Left hindlimb (tissue), 1 donor: ENCODE measurements around the gene INSYN2B.

ENCODE experiments used
- DNase-seq: peaks from one replicate; pipeline ENCODE4 v3.0.0-alpha.2; 2018

INSYN2B gene

DNA sequence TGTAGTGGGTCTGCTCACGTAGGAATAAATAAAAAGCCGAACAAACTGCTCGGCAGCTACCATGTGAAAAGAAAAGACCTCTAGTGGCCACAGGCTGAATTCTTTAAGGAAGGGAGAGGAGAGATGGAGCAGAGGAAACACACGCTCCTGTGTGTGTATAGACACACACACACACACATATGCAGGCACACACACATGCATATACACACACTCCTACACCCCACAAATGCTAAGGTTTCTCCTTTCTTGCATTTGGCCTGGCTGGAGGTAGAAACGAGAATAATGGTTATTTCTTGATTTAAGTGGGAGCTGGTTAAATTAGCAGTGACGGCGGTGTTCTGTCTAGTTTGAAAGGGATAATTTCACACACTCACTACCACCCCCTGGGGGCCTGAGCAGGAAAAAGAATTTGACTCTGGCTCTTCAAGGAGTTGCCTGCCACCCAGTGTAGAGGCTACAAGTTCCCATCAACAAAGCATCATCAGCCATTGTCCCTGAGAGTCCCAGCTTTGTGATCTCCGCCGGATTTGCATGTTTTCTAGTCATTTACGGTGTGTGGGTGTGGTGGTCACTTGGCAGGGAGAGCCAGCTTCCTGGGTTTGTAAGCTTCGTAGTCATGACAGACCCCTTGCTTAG, at the start of gene INSYN2B:
Gene INSYN2B, minus strand, starts transcription at position 78 of the 636 bp plus-strand sequence. CDS start 96,597 bp downstream, outside the sequence.
- DNase-seq: peak; percentile 81

GRCh38 chr5:170028124-170028523, 47.8 kb upstream of the INSYN2B start:
- no peak for DNase-seq

DNA sequence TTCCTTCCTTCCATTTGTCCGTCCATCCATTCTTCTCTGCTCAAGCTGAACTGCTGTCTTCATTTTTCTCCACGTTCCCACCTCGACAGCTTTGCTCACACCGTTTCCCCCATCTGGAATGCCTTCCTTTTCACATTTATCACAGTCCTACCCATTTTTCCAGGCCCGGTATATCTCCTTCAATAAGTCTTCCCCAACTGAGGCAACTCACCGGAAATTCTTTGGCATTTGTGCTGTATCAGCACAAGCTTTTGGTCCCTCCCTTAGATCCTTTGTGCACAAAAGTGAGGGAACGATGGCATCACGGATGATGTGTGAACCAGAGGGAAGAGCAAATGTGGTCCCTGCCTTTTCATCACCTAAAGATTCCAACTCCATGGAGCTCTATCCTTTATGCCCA, 45.6 kb upstream of the INSYN2B start:
- no peak for DNase-seq

- DNase-seq: no peak
Measured at GRCh38 chr5:170021506-170021905, 41.2 kb upstream of the INSYN2B start.

GRCh38 chr5:170020423-170020822, 40.1 kb upstream of the INSYN2B start:
- DNase-seq: no peak

- DNase-seq: no peak
Measured at GRCh38 chr5:170012622-170013021, 32.3 kb upstream of the INSYN2B start.

GRCh38 chr5:170011751-170012150, 31.5 kb upstream of the INSYN2B start:
- DNase-seq: no peak

DNA sequence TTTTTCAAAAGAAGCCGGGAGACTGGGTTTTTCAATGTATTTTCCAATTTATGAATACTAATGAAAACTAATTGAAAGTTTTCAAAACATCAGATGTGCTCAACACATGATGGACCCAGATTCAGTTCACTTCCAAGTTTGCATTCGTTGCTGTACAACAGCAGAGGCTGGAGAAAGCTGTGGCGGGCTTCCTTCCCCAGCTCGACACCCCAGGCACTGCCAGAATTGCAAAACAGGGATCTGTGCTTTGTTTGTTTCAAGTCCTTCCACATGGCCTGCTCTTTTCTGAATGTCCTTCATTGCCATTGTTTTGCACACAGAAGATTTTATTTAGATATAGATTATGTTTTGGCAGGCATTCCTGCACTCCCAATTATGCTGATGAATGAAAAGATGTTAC, 30.3 kb upstream of the INSYN2B start:
- no peak for DNase-seq

- DNase-seq: no peak
Measured at GRCh38 chr5:170008376-170008775, 28.1 kb upstream of the INSYN2B start.

DNA sequence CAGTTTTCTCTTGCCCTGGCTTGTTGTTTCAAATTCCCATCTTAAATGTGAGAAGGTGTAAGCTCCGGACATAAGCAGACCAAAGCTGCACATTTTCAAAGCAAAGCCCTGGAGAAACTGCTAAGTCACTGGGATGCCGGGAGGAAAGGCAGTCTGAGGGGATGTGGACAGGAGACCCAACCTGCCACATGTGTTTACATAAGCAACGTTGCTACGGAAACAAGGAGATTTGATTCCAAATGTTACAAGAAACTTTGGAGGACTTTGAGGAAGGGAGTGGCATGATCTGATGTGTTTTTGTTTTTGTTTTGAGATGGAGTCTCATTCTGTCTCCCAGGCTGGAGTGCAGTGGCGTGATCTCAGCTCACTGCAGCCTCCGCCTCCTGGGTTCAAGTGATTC, 25.7 kb upstream of the INSYN2B start:
- no peak for DNase-seq

DNA sequence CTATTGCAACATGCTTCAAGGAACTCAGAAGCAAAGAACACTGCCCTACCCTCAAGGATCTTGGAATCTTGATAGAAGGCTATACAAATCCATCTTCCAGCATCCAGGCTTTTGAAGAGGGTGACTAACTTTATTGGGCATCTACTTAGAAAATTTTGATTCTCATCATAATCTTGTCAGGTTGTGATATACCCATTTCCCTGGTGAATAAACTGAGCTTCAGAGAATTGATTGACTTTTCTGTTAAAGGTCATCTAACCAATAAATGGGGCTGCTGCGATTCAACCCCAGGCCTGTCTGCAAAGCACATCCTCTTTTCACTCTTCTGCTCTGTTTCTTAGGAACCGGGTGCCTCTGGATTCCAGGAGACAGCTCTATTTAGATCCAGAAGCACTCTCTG, 19.9 kb upstream of the INSYN2B start:
- no peak for DNase-seq

DNA sequence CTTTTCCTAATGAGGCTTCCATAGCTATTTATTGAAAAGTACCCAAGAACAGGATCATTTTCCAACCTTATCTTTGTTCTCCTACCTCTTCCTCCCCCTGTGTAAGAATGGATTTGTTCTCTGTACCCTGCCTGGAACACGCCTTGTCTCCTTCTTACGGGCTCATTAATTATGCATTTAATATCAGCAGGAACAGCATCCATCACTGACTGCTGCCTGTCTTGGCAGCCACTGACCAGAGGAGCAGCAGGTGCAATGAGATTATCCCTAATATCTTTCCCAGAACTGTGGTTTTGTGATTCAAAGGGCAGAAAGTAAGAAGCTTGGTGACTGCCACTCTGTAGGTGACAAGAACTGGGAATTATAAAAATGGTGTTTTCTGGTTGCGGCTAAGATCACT, 19.3 kb upstream of the INSYN2B start:
- DNase-seq: no peak

GRCh38 chr5:169997798-169998197, 17.5 kb upstream of the INSYN2B start:
- DNase-seq: no peak

GRCh38 chr5:169993485-169993790, 13.1 kb upstream of the INSYN2B start:
- peak; percentile 44 for DNase-seq

- DNase-seq: no peak
Measured at GRCh38 chr5:169992789-169993484, 12.6 kb upstream of the INSYN2B start.

DNA sequence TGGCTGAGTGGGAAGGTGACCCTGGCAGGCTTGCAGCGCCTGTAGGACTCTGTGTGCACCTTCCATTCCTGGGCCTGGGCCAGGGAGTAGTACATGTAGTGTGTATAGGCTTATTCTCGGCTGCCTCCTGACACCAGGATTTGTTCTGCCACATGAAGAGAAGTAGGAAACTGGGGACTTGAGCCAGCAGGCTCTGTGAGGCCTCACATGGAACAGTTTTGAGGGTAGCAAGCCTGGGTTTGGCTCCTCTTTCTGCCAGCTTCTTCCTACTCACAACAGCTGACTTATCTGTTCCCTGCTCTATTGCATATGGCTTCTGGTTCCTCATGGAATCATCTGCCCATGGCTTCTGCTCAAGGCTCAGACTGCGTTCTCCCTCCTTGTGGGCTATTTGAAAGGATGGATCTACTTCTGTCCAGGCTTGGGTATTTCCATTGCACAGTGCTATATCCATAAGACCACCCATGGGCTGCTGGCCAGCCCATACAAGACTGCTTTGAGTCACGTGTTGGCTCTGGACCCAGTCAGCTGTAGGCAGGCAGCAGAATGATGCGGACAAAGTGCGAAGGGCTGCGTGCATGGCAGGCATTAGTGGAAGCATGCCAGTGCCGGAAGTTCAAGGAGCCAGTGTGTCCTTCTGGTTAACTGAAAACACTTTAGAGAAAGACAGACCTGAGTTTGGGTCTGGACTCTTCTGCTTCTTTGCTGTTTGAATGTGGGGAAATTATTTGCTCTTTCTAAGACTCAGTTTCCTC, 11.0 kb upstream of the INSYN2B start:
- DNase-seq: no peak

GRCh38 chr5:169989365-169989764, 9.1 kb upstream of the INSYN2B start:
- no peak for DNase-seq

DNA sequence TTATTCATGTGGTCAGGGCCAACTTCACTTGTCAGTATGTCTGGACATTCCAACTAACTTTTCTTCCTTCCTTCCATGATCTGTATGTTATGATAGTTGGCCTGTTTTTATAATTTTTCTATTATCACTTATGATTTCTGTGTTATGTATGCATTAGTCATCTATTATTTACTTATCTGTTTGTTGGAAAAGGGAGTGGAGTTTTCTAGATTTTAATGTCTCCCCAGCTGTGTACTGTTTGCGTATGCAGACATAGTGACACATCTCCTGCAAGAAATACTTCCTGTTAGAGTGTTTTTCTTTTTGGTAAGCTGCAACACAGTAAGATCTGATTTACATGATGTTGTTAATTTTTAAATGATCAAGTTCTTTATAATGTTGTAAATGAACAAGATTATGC, 8.7 kb upstream of the INSYN2B start:
- DNase-seq: no peak

DNA sequence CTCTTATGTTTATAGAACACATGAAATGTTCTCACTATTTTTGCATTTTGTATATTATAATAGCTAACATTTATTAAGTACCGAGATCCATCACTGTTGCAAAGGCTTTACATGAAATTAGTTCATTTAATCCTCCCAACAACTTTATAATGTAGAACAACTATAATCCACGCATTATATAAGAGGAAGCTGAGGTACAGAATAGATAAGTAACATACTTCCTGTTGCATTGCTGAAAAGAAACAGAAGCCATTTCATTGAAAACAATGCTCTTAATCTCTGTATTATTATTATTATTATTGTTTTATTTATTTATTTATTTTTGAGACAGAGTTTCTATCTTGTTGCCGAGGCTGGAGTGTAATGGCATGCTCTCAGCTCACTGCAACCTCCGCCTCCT, 7.9 kb upstream of the INSYN2B start:
- no peak for DNase-seq

- DNase-seq: no peak
Measured at GRCh38 chr5:169979871-169980270, 424 bp downstream of the INSYN2B start.

DNA sequence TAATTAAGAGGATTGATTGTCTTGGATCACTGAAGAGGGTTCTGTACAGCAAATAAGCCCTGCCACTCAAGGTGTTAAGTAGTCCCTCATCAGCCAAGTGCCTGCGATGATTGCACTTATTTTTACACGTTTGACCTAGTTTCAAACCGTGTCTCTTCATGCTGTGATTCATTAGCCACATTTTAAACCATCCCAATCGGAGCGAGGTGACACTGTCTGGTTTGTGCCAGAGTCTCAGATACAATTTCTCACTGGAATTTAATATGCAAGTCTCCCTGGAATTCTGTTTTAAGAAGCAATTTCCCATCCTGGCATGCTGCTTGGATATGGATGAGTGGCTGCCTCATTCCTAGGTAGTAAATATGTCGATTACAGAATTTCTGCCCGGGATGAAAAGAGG, 1.6 kb downstream of the INSYN2B start:
- DNase-seq: no peak

DNA sequence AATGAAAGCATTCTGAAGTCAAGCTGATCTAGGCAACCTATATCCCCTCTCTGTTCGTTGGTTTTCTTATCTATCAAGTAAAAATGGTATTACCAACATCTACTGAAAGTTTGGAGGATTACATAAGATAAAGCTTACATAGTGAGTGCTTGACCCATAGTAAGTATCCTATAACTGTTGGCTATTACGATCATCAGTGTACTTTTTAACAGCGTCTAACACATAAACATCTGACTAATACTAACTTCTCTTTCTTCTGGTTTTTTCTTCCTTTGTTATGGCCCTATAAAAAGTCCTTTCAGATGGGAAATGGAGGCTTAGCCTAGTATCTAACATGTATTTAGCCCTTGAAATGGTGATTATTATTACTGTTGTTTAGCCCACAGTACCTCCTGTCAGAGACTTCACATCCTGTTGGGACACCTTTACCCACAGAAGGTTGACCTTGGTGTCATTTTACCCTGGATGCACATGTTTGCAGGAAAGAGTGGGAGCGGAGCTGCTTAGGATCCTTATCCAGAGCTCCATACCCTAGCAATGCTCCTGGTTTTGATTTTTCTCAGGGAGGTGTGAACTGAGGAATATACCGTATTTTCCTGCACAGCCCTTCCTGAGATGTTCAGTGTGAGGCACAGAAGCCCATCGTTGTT, 6.0 kb downstream of the INSYN2B start:
- DNase-seq: no peak

GRCh38 chr5:169973056-169973455, 7.2 kb downstream of the INSYN2B start:
- DNase-seq: no peak

DNA sequence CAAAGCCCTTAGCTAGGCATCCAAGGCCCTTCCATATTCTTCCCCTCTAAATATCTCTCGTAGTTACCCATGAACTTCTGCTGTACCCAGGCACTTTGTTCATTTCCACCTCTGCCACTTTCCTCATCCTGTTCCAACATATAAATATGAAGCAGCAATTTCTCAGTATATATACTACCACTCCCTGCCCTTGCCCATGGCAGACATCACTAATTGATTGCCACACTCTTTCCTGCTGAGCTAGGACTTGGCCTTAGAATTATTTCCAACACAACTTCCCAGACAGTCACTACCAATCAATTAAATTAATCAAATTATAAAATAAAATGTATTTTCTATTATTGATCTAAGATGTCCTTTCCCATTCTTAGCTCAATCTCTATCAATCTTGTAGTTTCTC, 8.5 kb downstream of the INSYN2B start:
- DNase-seq: no peak
